ENCODE results near the gene C9orf50. TPM values are rescaled to one million over a fixed set of nuclear protein-coding genes. Genes with fewer than 3 reads are reported as not detected.

The C9orf50 gene
- total and polyA plus RNA-seq, 2 donors (not counting 3 experiments of a cell fraction or from before 2014, with no cell fraction given): not detected

DNA sequence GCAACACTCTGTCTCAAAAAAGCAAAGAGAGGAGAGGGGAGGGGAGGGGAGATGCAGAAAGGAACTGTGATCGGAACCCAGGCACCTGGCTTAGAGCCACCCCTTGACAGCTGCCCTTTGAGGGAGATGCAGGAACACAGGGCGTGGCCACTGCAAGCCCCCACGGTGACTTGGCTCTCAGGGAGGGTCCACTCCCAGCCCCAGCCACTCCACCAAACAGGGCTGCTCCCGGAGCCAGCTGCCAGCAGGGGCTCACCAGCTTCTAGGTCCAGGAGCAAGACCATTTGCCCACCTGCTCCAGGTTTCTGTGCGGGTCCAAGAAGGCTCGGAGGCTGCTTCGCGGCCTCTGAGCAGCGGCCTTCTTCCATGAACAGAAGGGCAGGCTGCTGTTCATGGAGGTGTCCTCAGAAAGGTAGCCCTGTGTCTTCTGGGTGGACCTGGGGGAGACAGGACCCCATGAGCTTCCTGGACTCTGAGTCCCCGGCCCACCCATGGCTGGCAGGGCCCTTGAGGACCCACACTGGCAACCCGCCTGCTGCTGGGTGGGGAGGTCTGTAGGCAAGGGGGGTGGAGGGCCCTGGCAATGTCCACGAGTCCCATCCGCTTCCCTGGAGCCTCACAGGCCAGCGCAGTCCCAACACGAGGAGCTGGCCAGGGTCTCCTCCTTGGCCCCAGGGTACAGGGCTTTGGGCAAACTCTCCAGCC, 7.9 kb downstream of the C9orf50 start:
- no peak for FAIRE-seq
- BruUV-seq (replicated peaks): no TSS peak
- no peak overlapping the region for H3K4me3 ChIP-seq (replicated peaks in 1 of 3; ENCODE audit: insufficient read depth in 1 of 3, low read depth in 1 of 3, low read length in 3 of 3)
- no peak for TF ChIP-seq POLR2A (IDR thresholded peaks at IDR 0.05; ENCODE audit: low read depth, low read length)
- TF ChIP-seq, protein P1, sequence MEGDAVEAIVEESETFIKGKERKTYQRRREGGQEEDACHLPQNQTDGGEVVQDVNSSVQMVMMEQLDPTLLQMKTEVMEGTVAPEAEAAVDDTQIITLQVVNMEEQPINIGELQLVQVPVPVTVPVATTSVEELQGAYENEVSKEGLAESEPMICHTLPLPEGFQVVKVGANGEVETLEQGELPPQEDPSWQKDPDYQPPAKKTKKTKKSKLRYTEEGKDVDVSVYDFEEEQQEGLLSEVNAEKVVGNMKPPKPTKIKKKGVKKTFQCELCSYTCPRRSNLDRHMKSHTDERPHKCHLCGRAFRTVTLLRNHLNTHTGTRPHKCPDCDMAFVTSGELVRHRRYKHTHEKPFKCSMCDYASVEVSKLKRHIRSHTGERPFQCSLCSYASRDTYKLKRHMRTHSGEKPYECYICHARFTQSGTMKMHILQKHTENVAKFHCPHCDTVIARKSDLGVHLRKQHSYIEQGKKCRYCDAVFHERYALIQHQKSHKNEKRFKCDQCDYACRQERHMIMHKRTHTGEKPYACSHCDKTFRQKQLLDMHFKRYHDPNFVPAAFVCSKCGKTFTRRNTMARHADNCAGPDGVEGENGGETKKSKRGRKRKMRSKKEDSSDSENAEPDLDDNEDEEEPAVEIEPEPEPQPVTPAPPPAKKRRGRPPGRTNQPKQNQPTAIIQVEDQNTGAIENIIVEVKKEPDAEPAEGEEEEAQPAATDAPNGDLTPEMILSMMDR (IDR thresholded peaks at IDR 0.05; ENCODE audit: extremely low read depth in 1 of 2, insufficient read depth in 1 of 2, low read depth in 1 of 2, low read length in 2 of 2): no peak
- TF ChIP-seq, protein P2, sequence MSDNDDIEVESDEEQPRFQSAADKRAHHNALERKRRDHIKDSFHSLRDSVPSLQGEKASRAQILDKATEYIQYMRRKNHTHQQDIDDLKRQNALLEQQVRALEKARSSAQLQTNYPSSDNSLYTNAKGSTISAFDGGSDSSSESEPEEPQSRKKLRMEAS (IDR thresholded peaks at IDR 0.05; ENCODE audit: insufficient read depth, insufficient read length): no peak
- no peak for TF ChIP-seq FOS (IDR thresholded peaks at IDR 0.05; ENCODE audit: borderline replicate concordance, insufficient read depth, low read length)
- no peak for TF ChIP-seq JUN (IDR thresholded peaks at IDR 0.05; ENCODE audit: borderline replicate concordance, insufficient read depth, insufficient read length, low read depth)
- no peak for TF ChIP-seq GATA2 (IDR thresholded peaks at IDR 0.05; ENCODE audit: insufficient read depth, insufficient read length, low read depth, low read length)
- no peak for TF ChIP-seq MYC (IDR thresholded peaks at IDR 0.05; ENCODE audit: low read depth, low read length)
- no peak for TF ChIP-seq EZH2 (IDR thresholded peaks at IDR 0.05; ENCODE audit: borderline replicate concordance, low read depth, low read length, severe bottlenecking)
- peaks cover 0 to 5% of the 10 kb centered on the region in 2 experiments for H3K27me3 ChIP-seq (ENCODE audit: control insufficient read depth in 2 of 2, insufficient read depth in 2 of 2, low read length in 2 of 2)
- H3K27ac ChIP-seq (ENCODE audit: insufficient read depth, low read depth, low read length): no peak overlapping the region
- H3K9me3 ChIP-seq (replicated peaks; ENCODE audit: control insufficient read depth, insufficient read depth, low read length): no peaks in the 10 kb centered on the region
- H3K4me1 ChIP-seq (ENCODE audit: control insufficient read depth, extremely low read depth, insufficient read depth, low read length): peaks cover 8% of the 10 kb centered on the region
- ChIA-PET CTCF (interaction anchor here (1.0 to 6.9 kb wide), 7 partner anchors 12 to 481 kb away, joined by 3 to 89 read pairs (median 8); partner anchors contain the start of gene NTMT1), POLR2A (no interaction called here)
- no peak overlapping the region for H2AFZ ChIP-seq (ENCODE audit: low read depth, low read length)
- H3K79me2 ChIP-seq (ENCODE audit: control insufficient read depth, insufficient read depth, low read length): no peaks in the 10 kb centered on the region
- intact Hi-C loops (cut with micrococcal nuclease) (loop anchor here (5.0 to 10.0 kb wide), 2 partner anchors 291 to 608 kb away; no protein-coding TSS in a partner anchor), dilution Hi-C loops (cut with MboI; ENCODE audit: extremely low pct_ligation_motif_present, low sequenced_read_pairs) (no loop called here)
- no peaks in the 10 kb centered on the region for H4K20me1 ChIP-seq (replicated peaks; ENCODE audit: control insufficient read depth, extremely low read depth, insufficient read depth, low read length)
- H3K9me1 ChIP-seq (replicated peaks; ENCODE audit: control insufficient read depth, extremely low read depth, insufficient read depth, low read length): no peaks in the 10 kb centered on the region
- no peak for DNase-seq (ENCODE audit: low read depth, low spot score)
- no peak overlapping the region for H3K9ac ChIP-seq (replicated peaks; ENCODE audit: extremely low read depth, insufficient read depth, low read length)
- H3K36me3 ChIP-seq (ENCODE audit: control insufficient read depth in 2 of 2, extremely low read depth in 1 of 2, insufficient read depth in 2 of 2, low read length in 2 of 2): no peaks in the 10 kb centered on the region
- H3K4me2 ChIP-seq (ENCODE audit: insufficient read depth, low read length): no peak overlapping the region
